ENCODE data around the gene MAG.

The MAG gene

GRCh38 chr19:35363001-35363590, 71.1 kb downstream of the MAG start:
- DNase-seq, result no peak
